Neural cell (in vitro differentiated cells): Measurements from ENCODE around the gene NME7. TPM values are rescaled to one million over a fixed set of nuclear protein-coding genes. Genes with fewer than 3 reads are reported as not detected.

Experiments used
- H2AFZ ChIP-seq: fragments of 200-600, 300-800 bp; sonication (generic), shearing (Covaris generic); 2 replicates; pipeline ENCODE4 v1.6.0; 2014; ENCODE audit warnings: low read depth, mild to moderate bottlenecking, antibody characterized with exemption, low read length, moderate library complexity
- H3F3A ChIP-seq: fragments of 200-600 bp; shearing (Covaris generic); 2 replicates; pipeline ENCODE4 v1.6.1; 2016; ENCODE audit warnings: mild to moderate bottlenecking, moderate library complexity, mixed read lengths, antibody characterized with exemption, low read length; ENCODE audit not compliant: insufficient read depth, poor library complexity, severe bottlenecking
- H3K27ac ChIP-seq: fragments of 200-600, 300-800 bp; sonication (generic), shearing (Covaris generic); 2 replicates; pipeline ENCODE4 v1.5.1; 2014; ENCODE audit warnings: mild to moderate bottlenecking, low read length, moderate library complexity
- H3K27me3 ChIP-seq: fragments of 300-800, 200-600 bp; sonication (generic), shearing (Covaris generic); 2 replicates; pipeline ENCODE4 v1.6.0; 2014; ENCODE audit warnings: mild to moderate bottlenecking, low read depth, low read length, moderate library complexity; ENCODE audit not compliant: insufficient read depth
- H3K36me3 ChIP-seq: fragments of 300-800, 200-600 bp; sonication (generic), shearing (Covaris generic); 2 replicates; pipeline ENCODE4 v1.5.1; 2014; ENCODE audit warnings: mild to moderate bottlenecking, antibody characterized with exemption, low read length, moderate library complexity; ENCODE audit not compliant: insufficient read depth
- H3K4me2 ChIP-seq: fragments of 300-800, 200-600 bp; sonication (generic), shearing (Covaris generic); 2 replicates; pipeline ENCODE4 v1.6.0; 2014; ENCODE audit warnings: mild to moderate bottlenecking, low read length
- H3K4me3 ChIP-seq: fragments of 300-800, 200-600 bp; sonication (generic), shearing (Covaris generic); 2 replicates; pipeline ENCODE4 v1.5.1; 2014; ENCODE audit warnings: mild to moderate bottlenecking, low read length, moderate library complexity
- H3K79me2 ChIP-seq: fragments of 200-600 bp; shearing (Covaris generic); replicated peaks from 2 replicates; pipeline ENCODE4 v1.6.0; 2014; ENCODE audit warnings: mild to moderate bottlenecking, low read length, moderate library complexity; ENCODE audit not compliant: insufficient read depth
- H3K9ac ChIP-seq: fragments of 300-800, 200-600 bp; sonication (generic), shearing (Covaris generic); 2 replicates; pipeline ENCODE4 v1.6.1; 2016; ENCODE audit warnings: mild to moderate bottlenecking, low read length, mixed read lengths
- H3K9me2 ChIP-seq: fragments of 200-600 bp; shearing (Covaris generic); 2 replicates; pipeline ENCODE4 v1.6.1; 2016; ENCODE audit warnings: mild to moderate bottlenecking, low read length, mixed read lengths; ENCODE audit not compliant: insufficient read depth
- H3K9me3 ChIP-seq: fragments of 200-600, 300-800 bp; sonication (generic), shearing (Covaris generic); 2 replicates; pipeline ENCODE4 v1.6.1; 2016; ENCODE audit warnings: mild to moderate bottlenecking, mixed run types, low read length, moderate library complexity, mixed read lengths
- H4K20me1 ChIP-seq: fragments of 200-600 bp; shearing (Covaris generic); 2 replicates; pipeline ENCODE4 v1.6.1; 2016; ENCODE audit warnings: mild to moderate bottlenecking, mixed run types; ENCODE audit not compliant: insufficient read depth
- EP300 ChIP-seq: fragments of 450-650 bp; conservative IDR thresholded peaks from 2 replicates; pipeline ENCODE4 v1.6.1; 2014; ENCODE audit warnings: antibody characterized with exemption, mild to moderate bottlenecking, moderate library complexity; ENCODE audit not compliant: poor library complexity, severe bottlenecking
- EZH2 ChIP-seq: fragments of 200-600, 300-800 bp; shearing (Covaris generic), sonication (generic); IDR thresholded peaks from 2 replicates; pipeline ENCODE4 v1.6.1; 2014; ENCODE audit warnings: antibody characterized with exemption, low read length, borderline replicate concordance, mild to moderate bottlenecking; ENCODE audit not compliant: insufficient read depth, poor library complexity, severe bottlenecking
- MXI1 ChIP-seq: fragments of 450-650 bp; conservative IDR thresholded peaks from 2 replicates; pipeline ENCODE4 v1.6.1; 2014; ENCODE audit warnings: antibody characterized with exemption, mild to moderate bottlenecking; ENCODE audit not compliant: poor library complexity, severe bottlenecking
- POLR2AphosphoS5 ChIP-seq: IDR thresholded peaks from 2 replicates; pipeline ENCODE4 v1.6.1; 2012
- RAD21 ChIP-seq: fragments of 450-650 bp; conservative IDR thresholded peaks from 2 replicates; pipeline ENCODE4 v1.6.1; 2014; ENCODE audit warnings: antibody characterized with exemption, mild to moderate bottlenecking, moderate library complexity
- REST ChIP-seq: IDR thresholded peaks from 2 replicates; pipeline ENCODE4 v1.6.1; 2012; ENCODE audit warnings: borderline replicate concordance
- SMC3 ChIP-seq: fragments of 450-650 bp; conservative IDR thresholded peaks from 2 replicates; pipeline ENCODE4 v1.6.1; 2014; ENCODE audit warnings: antibody characterized with exemption, mild to moderate bottlenecking, moderate library complexity; ENCODE audit not compliant: poor library complexity
- TAF1 ChIP-seq: IDR thresholded peaks from 2 replicates; pipeline ENCODE4 v1.6.1; 2012; ENCODE audit warnings: low read depth
- polyA plus RNA-seq: library from polyadenylated mRNA; depleted of rRNA; stranded (reverse); fragments of >200 nt; gene quantifications from 2 replicates; pipeline ENCODE4 v1.2.3, GENCODE V29; 2014
- TF ChIP-seq, protein P1 (sequence below): fragments of 450-650 bp; IDR thresholded peaks from 2 replicates; pipeline ENCODE4 v1.5.1; 2014; ENCODE audit warnings: antibody characterized with exemption, mild to moderate bottlenecking, moderate library complexity; ENCODE audit not compliant: poor library complexity, severe bottlenecking

Gene NME7
- polyA plus RNA-seq, 1 donor from 2014 or later, result 42.4 TPM

GRCh38 chr1:169322138-169322537 is 45.5 kb downstream of the NME7 start:
- Histone ChIP-seq H3K9me2 (no peaks in the 10 kb centered on the region), H3K27ac (no peak overlapping the region), H3K9ac (no peak overlapping the region), H3K27me3 (no peaks in the 10 kb centered on the region), H3K4me2 (no peak overlapping the region), H3K9me3 (no peaks in the 10 kb centered on the region), H3K79me2 (peaks cover 6% of the 10 kb centered on the region), H2AFZ (no peak overlapping the region), H3F3A (no peaks in the 10 kb centered on the region), H3K36me3 (no peaks in the 10 kb centered on the region), H3K4me3 (no peak overlapping the region), H4K20me1 (no peaks in the 10 kb centered on the region)
- TF ChIP-seq REST (no peak), EZH2 (no peak), POLR2AphosphoS5 (no peak), TAF1 (no peak), RAD21 (no peak), EP300 (no peak), SMC3 (no peak), MXI1 (no peak)
- TF ChIP-seq, protein P1, sequence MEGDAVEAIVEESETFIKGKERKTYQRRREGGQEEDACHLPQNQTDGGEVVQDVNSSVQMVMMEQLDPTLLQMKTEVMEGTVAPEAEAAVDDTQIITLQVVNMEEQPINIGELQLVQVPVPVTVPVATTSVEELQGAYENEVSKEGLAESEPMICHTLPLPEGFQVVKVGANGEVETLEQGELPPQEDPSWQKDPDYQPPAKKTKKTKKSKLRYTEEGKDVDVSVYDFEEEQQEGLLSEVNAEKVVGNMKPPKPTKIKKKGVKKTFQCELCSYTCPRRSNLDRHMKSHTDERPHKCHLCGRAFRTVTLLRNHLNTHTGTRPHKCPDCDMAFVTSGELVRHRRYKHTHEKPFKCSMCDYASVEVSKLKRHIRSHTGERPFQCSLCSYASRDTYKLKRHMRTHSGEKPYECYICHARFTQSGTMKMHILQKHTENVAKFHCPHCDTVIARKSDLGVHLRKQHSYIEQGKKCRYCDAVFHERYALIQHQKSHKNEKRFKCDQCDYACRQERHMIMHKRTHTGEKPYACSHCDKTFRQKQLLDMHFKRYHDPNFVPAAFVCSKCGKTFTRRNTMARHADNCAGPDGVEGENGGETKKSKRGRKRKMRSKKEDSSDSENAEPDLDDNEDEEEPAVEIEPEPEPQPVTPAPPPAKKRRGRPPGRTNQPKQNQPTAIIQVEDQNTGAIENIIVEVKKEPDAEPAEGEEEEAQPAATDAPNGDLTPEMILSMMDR, result no peak

GRCh38 chr1:169321539-169321938 is 46.1 kb downstream of the NME7 start:
- H3K4me2 ChIP-seq, result no peak overlapping the region
- no peaks in the 10 kb centered on the region for H3F3A ChIP-seq

More at GRCh38 chr1:169321539-169321938, 46.1 kb downstream of the NME7 start:
- no peak overlapping the region for H3K27ac ChIP-seq
- peaks cover 6% of the 10 kb centered on the region for H3K79me2 ChIP-seq
- no peaks in the 10 kb centered on the region for H3K9me3 ChIP-seq
- H3K9ac ChIP-seq, result no peak overlapping the region
- H3K27me3 ChIP-seq, result no peaks in the 10 kb centered on the region
- H3K4me3 ChIP-seq, result no peak overlapping the region
- H4K20me1 ChIP-seq, result no peaks in the 10 kb centered on the region
- H2AFZ ChIP-seq, result no peak overlapping the region
- H3K36me3 ChIP-seq, result no peaks in the 10 kb centered on the region
- H3K9me2 ChIP-seq, result no peaks in the 10 kb centered on the region
- TF ChIP-seq SMC3, result no peak
- TF ChIP-seq EZH2, result no peak
- TF ChIP-seq REST, result no peak
